Gastroesophageal sphincter (tissue), 3 donors: ENCODE data around the gene NME7.

Source experiments
- POLR2A ChIP-seq, 2 donors: fragments of 450-650 bp; IDR thresholded peaks; one replicate each; pipeline ENCODE4 v1.6.1; 2017; ENCODE audit warnings: antibody characterized with exemption in 2 of 2, mild to moderate bottlenecking in 2 of 2, moderate library complexity in 1 of 2
- POLR2AphosphoS5 ChIP-seq: sonication (generic); formaldehyde crosslinking; IDR thresholded peaks from one replicate; pipeline ENCODE4 v1.6.1; 2017; ENCODE audit warnings: antibody characterized with exemption
- TF ChIP-seq, protein P1 (sequence below), 4 experiments: fragments of 200-600 bp in 2 of 4; fragments of 450-650 bp in 2 of 4; sonication (generic) in 1 of 4; IDR thresholded peaks; one replicate each; pipeline ENCODE4 v1.5.1; 2017 to 2019; ENCODE audit warnings: antibody characterized with exemption in 4 of 4, mild to moderate bottlenecking in 2 of 4, moderate library complexity in 2 of 4

DNA sequence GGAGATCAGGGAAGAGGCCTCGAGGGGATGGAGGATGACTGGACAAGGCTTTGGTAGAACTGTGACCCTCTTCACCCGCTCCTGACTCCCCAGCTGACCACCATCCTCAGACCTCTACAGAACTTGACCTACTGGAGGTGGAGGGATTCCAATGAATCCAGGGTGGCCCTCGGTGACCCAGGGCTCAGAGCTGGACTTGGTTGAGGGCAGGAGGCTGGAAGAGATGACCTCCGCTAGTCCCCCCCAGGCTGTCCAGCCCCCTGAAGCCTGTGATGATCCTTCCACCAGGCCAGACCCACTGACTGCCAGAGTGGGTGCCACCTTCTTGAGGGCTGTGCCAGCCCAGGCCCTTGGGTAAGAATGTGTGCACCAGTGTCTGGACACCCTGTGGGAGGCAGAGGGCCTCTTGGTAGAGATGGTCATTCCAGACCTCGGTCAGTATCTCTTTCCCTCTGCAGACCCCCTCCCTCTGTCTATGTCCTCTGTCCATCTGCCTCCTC lies 216.2 kb downstream of the NME7 start:
- TF ChIP-seq, protein P1, sequence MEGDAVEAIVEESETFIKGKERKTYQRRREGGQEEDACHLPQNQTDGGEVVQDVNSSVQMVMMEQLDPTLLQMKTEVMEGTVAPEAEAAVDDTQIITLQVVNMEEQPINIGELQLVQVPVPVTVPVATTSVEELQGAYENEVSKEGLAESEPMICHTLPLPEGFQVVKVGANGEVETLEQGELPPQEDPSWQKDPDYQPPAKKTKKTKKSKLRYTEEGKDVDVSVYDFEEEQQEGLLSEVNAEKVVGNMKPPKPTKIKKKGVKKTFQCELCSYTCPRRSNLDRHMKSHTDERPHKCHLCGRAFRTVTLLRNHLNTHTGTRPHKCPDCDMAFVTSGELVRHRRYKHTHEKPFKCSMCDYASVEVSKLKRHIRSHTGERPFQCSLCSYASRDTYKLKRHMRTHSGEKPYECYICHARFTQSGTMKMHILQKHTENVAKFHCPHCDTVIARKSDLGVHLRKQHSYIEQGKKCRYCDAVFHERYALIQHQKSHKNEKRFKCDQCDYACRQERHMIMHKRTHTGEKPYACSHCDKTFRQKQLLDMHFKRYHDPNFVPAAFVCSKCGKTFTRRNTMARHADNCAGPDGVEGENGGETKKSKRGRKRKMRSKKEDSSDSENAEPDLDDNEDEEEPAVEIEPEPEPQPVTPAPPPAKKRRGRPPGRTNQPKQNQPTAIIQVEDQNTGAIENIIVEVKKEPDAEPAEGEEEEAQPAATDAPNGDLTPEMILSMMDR (IDR thresholded peaks at IDR 0.05) = no peak
- no peak for TF ChIP-seq POLR2A (IDR thresholded peaks at IDR 0.05)
- no peak for TF ChIP-seq POLR2AphosphoS5
